Endometrial microvascular endothelial cells (primary cell): ENCODE measurements around the gene OR6C65. TPM values are rescaled to one million over a fixed set of nuclear protein-coding genes. Genes with fewer than 3 reads are reported as not detected.
"Not testable (repeated sequence)": the region's sequence is repeated elsewhere in the genome, so short reads cannot be mapped to it uniquely, and the experiment has no call there.

Experiments used
- in situ Hi-C: cut with HindIII; loops from 2 replicates; pipeline ENCODE4 v1.10.0; 2017; ENCODE audit warnings: low sequenced_read_pairs, low pct_unique_long_range_greater_than_20kb; ENCODE audit errors: inconsistent ontology term
- total RNA-seq: library from RNA; depleted of rRNA; stranded (reverse); fragments of >200 nt; gene quantifications from one replicate; pipeline ENCODE4 v1.2.3, GENCODE V29; 2015; ENCODE audit errors: inconsistent ontology term

The OR6C65 gene
- total RNA-seq: not detected

- in situ Hi-C loops: no loop called here
Observed at GRCh38 chr12:55400229-55400628, at the start of gene OR6C65. Gene OR6C65, plus strand, starts transcription at chr12:55400529. Its CDS starts 0 bp downstream, at chr12:55400529.

GRCh38 chr12:55355338-55355737, 45.0 kb upstream of the OR6C65 start:
- in situ Hi-C loops: not testable (repeated sequence)

GRCh38 chr12:55362675-55363074, 37.7 kb upstream of the OR6C65 start, which contains the start of gene OR6C75:
Gene OR6C75, plus strand, starts transcription at chr12:55362975. Its CDS starts 2,136 bp downstream, at chr12:55365111.
- in situ Hi-C loops: no loop called here

- in situ Hi-C loops: no loop called here
Observed at GRCh38 chr12:55365086-55365485, 35.2 kb upstream of the OR6C65 start.

- in situ Hi-C loops: no loop called here
Observed at GRCh38 chr12:55372521-55372920, 27.8 kb upstream of the OR6C65 start.

GRCh38 chr12:55385891-55386290, 14.4 kb upstream of the OR6C65 start:
- in situ Hi-C loops: no loop called here

GRCh38 chr12:55392032-55392795, 8.1 kb upstream of the OR6C65 start:
- in situ Hi-C loops: no loop called here

GRCh38 chr12:55396326-55396725, 4.0 kb upstream of the OR6C65 start:
- in situ Hi-C loops: no loop called here

GRCh38 chr12:55407866-55408265, 7.5 kb downstream of the OR6C65 start:
- in situ Hi-C loops: no loop called here

- in situ Hi-C loops: not testable (repeated sequence)
Observed at GRCh38 chr12:55409133-55409532, 8.8 kb downstream of the OR6C65 start.

- in situ Hi-C loops: not testable (repeated sequence)
Observed at GRCh38 chr12:55412138-55412537, 11.8 kb downstream of the OR6C65 start.

- in situ Hi-C loops: not testable (repeated sequence)
Observed at GRCh38 chr12:55413498-55414388, 13.4 kb downstream of the OR6C65 start.

GRCh38 chr12:55414396-55414823, 14.1 kb downstream of the OR6C65 start:
- in situ Hi-C loops: not testable (repeated sequence)

GRCh38 chr12:55414889-55415288, 14.6 kb downstream of the OR6C65 start:
- in situ Hi-C loops: not testable (repeated sequence)

GRCh38 chr12:55416961-55417360, 16.6 kb downstream of the OR6C65 start:
- in situ Hi-C loops: no loop called here

- in situ Hi-C loops: no loop called here
Observed at GRCh38 chr12:55420307-55420962, 20.1 kb downstream of the OR6C65 start.

- in situ Hi-C loops: no loop called here
Observed at GRCh38 chr12:55425954-55426353, 25.6 kb downstream of the OR6C65 start, which contains the start of gene OR6C76. Gene OR6C76, plus strand, starts transcription at chr12:55426254. Its CDS starts 0 bp downstream, at chr12:55426254.

GRCh38 chr12:55428331-55429243, 28.3 kb downstream of the OR6C65 start:
- in situ Hi-C loops: no loop called here
